Activated CD4-positive, alpha-beta T cell treated with anti-CD3 and anti-CD28 coated beads, Interleukin-2, amount 50 U/mL, for 4 hours (primary cell): ENCODE results near the gene CCNYL1.

Experiments used
- DNase-seq, 2 experiments: peaks; one replicate each; pipeline ENCODE4 v3.0.0-alpha.2; 2020

CCNYL1 gene

GRCh38 chr2:207768168-207768865, 56.9 kb downstream of the CCNYL1 start:
- no peak for DNase-seq

- DNase-seq = no peak
These were observed 57.6 kb downstream of the CCNYL1 start for GRCh38 chr2:207768866-207769596.

GRCh38 chr2:207770602-207771404, 59.4 kb downstream of the CCNYL1 start:
- no peak for DNase-seq

- no peak for DNase-seq
These were observed 60.0 kb downstream of the CCNYL1 start for GRCh38 chr2:207771421-207771820.

- peak; percentile 31 to 34 for DNase-seq
These were observed 60.8 kb downstream of the CCNYL1 start for GRCh38 chr2:207772081-207772843.

- no peak for DNase-seq
These were observed 61.4 kb downstream of the CCNYL1 start for GRCh38 chr2:207772844-207773205.

- no peak for DNase-seq
These were observed 64.0 kb downstream of the CCNYL1 start for GRCh38 chr2:207775473-207775872.

GRCh38 chr2:207777124-207777523, 65.7 kb downstream of the CCNYL1 start:
- DNase-seq = no peak

GRCh38 chr2:207778298-207778882, 67.0 kb downstream of the CCNYL1 start:
- no peak for DNase-seq

- DNase-seq = no peak
These were observed 68.1 kb downstream of the CCNYL1 start for GRCh38 chr2:207779523-207779922.

GRCh38 chr2:207782238-207783030, 71.0 kb downstream of the CCNYL1 start:
- DNase-seq = no peak

- DNase-seq = no peak
These were observed 72.1 kb downstream of the CCNYL1 start for GRCh38 chr2:207783514-207783913.

- DNase-seq = no peak
These were observed 73.5 kb downstream of the CCNYL1 start for GRCh38 chr2:207784898-207785297.

GRCh38 chr2:207787017-207787416, 75.6 kb downstream of the CCNYL1 start:
- no peak for DNase-seq

- no peak for DNase-seq
These were observed 76.4 kb downstream of the CCNYL1 start for GRCh38 chr2:207787800-207788199.

GRCh38 chr2:207790898-207791297, 79.5 kb downstream of the CCNYL1 start:
- DNase-seq = no peak

GRCh38 chr2:207791579-207792243, 80.3 kb downstream of the CCNYL1 start:
- no peak for DNase-seq

GRCh38 chr2:207792244-207792785, 80.9 kb downstream of the CCNYL1 start:
- DNase-seq = no peak

GRCh38 chr2:207796585-207797350, 85.3 kb downstream of the CCNYL1 start:
- no peak for DNase-seq

GRCh38 chr2:207801259-207801658, 89.8 kb downstream of the CCNYL1 start:
- DNase-seq = no peak
